Colon (tissue), 2 donors: Measurements from ENCODE around the gene EXD3.
"Not testable (repeated sequence)": the region's sequence is repeated elsewhere in the genome, so short reads cannot be mapped to it uniquely, and the experiment has no call there.

ENCODE experiments used
- FAIRE-seq: peaks from 2 replicates; lab custom pipeline; 2012; peaks lifted over from hg19 to GRCh38; lab: Jason Lieb, UNC
- donor health status: control.
- donor health status: control.

Gene EXD3

GRCh38 chr9:137393176-137394150 is 29.5 kb downstream of the EXD3 start:
- no peak for FAIRE-seq

- FAIRE-seq = no peak
Measured at GRCh38 chr9:137392232-137393007, 30.5 kb downstream of the EXD3 start.

DNA sequence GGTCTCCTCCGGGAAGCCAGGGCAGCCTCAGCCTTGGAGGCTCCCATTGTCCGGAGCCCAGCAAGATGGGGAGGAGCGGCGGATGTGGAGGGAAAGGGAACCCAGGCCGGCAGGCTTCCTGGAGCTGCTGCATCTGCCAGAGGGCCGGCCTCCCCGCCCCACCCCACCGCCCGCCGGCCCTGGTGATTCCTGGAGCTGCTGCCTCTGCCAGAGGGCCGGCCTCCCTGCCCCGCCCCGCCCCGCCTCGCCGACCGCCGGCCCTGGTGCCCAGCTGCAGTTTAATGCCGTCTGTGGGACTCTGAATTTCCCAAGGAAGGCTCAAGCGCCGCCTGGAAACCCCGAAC is 31.6 kb downstream of the EXD3 start:
- FAIRE-seq = no peak

GRCh38 chr9:137390553-137391410 is 32.2 kb downstream of the EXD3 start:
- FAIRE-seq = no peak

DNA sequence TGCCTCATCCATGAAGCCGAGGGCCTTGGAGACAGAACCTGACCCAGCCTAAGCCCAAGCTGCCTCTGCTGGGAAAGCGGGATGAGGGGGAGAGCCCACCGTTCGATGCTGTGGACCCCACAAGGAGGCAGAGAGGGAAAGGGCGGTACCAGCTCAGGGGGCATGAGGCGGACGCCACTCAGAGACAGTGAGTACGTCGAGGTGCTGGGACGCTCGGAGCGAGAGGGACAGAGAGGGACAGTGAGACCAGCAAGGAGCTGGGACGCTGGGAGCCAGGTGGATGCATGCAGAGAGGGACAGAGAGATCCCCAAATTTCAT is 33.6 kb downstream of the EXD3 start:
- FAIRE-seq = no peak

DNA sequence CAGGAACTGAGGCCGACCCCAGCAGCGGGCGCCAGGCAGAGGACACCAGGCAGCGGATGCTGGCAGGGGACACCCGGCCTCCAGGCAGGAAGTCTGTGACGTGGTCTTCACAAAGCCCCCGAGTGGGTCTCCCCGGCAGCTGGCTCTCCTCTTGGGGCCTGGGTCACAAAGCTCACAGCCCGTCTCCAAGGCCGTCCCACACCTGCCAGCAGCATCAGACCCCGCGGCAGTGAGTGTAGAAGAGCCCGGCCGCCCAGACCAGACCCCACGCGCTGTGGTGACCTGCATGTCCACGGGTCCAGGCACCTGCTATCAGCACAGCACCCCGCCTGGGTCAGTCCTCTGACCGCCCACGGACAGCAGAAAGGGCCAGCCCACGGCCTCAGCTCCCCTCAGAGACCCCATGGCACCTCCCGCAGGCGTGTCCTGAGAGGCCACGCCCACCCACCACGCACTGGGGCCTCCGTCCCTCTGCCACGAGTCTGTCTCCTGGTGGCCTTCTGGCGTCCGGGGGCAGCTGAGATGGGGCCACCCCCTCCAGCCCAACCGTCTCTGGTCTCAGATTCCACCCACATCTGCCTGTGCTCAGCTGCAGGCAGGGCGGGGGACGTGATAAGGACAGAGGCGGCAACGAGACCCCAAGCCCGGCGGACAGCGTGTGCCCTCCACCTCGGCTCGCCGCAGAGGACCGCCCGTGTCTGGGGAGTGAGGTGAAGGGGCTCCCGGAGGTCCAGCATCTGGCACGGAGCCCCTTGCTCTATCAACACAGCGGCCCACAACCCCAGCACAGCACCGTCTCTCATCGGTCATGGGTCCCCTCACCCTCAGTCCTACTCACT is 34.2 kb downstream of the EXD3 start:
- FAIRE-seq = no peak

DNA sequence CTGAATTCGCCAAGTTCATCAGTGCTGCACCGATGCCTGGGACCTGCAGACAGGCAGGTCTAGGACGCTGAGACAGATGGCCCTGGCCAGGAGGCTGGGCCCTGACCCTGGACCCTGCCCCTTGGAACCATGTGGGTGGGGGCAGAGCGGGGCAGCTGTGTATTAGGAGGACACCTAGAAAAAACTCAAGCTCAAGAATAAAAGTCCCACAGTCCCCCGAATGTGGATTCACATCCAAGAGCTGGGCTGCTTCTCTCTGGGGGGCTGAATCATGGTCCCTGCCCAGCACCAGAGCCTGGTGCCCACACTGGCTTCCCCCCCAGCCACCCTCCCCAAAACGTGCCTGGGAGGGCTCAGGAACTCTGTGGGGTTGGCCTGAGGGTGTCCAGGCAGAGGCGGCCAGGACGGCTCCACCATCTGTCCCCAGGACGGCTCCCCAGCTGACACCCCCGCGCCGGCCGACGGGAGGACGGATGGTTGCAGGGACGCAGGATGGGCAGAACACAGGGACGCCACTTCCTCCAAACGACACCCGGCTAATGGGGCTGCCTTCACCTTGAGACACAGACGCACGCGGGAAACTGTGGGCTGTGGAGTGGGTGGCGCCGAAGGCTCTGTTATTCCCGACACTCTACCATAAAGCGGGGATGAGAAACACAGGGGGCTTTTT is 34.9 kb downstream of the EXD3 start:
- no peak for FAIRE-seq

- FAIRE-seq = no peak
Measured at GRCh38 chr9:137387114-137387890, 35.7 kb downstream of the EXD3 start.

- not testable (repeated sequence) for FAIRE-seq
Measured at GRCh38 chr9:137386507-137387113, 36.4 kb downstream of the EXD3 start.

GRCh38 chr9:137385061-137385655 is 37.8 kb downstream of the EXD3 start:
- no peak for FAIRE-seq

DNA sequence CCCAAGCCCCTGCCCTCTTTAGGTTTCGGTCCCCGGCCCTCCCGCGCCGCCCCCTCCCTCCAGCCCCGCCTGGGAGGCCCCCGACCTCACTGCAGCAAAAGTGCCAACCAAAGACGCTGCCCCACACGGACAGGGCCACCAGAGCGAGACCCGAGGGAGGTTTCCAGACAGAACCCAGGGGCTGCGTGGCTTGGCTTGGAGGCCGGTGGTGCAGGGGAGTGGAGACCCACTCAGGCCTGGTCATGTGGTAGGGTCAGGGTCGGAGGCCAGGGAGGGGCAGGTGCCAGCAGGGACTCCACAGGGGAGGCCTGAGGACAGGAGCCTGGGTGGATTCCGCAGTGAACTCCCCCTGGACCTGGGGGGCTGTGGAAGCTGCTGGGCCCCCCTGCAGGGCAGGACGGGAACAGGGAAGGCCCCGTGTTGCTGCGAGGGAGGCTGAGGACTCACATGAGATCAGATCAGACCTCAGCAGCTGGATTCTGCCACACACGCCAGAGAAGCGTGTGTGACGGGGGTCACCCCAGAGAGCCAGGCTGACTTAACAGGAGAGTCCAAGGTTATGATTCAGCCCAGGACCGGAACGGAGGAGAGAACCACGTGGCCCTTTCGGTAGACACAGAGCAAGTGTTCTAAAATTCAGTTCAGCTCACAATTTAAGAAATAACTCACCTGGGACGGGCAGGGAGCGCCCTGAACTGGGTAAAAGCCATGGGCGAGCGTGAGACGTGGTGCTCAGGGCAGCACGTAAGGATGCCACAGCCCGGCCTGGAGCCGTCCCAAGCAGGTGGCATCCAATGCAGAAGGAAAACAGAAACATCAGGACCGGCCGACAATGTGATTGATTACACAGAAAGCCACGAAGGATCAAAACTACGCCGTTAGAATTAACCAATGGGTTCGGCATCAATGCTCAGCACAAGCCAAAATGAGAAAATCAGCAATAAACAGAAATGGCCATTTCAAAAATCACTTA is 38.9 kb downstream of the EXD3 start:
- FAIRE-seq = no peak

GRCh38 chr9:137383081-137383783 is 39.7 kb downstream of the EXD3 start:
- no peak for FAIRE-seq

GRCh38 chr9:137382444-137383080 is 40.4 kb downstream of the EXD3 start:
- FAIRE-seq = no peak

- FAIRE-seq = no peak
Measured at GRCh38 chr9:137381501-137382443, 41.2 kb downstream of the EXD3 start.

DNA sequence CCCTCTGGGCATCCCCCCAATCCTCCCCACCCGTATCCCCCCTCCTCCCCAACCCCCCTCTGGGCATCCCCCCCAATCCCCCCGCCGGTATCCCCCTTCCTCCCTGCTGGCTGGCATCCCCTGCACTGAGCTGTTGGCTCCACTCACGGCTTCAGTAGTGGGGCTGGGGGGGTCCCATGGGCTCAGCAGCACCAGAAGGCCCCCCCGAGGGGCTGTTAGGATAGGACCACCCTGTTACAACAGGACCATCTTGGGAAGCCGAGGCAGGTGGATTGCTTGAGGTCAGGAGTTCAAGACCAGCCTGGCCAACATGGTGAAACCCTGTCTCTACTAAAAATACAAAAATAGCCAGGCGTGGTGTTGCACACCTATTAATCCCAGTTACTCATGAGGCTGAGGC is 42.4 kb downstream of the EXD3 start:
- FAIRE-seq = no peak

- FAIRE-seq = no peak
Measured at GRCh38 chr9:137380171-137380570, 42.8 kb downstream of the EXD3 start.
